A673 (cell line): ENCODE measurements around the gene MYOC. TPM values are rescaled to one million over a fixed set of nuclear protein-coding genes. Genes with fewer than 3 reads are reported as not detected.

ENCODE experiments used
- BruUV-seq: library from RNA; stranded (reverse); fragments of 400-500 nt; replicated peaks from 2 replicates; lab custom pipeline; 2021; lab: Mats Ljungman, UMichigan
- CTCF ChIA-PET: fragments of 300-600 bp; sonication (Branson Sonifier 250); formaldehyde crosslinking; loops from one replicate; lab custom pipeline; 2022; ENCODE audit warnings: antibody characterized with exemption; lab: Charles Lee
- POLR2A ChIA-PET: fragments of 300-600 bp; sonication (Branson Sonifier 250); formaldehyde crosslinking; loops from one replicate; lab custom pipeline; 2022; ENCODE audit warnings: antibody characterized with exemption; ENCODE audit not compliant: low non-redundant PET; lab: Charles Lee
- DNase-seq: peaks from one replicate; pipeline ENCODE4 v3.0.0-alpha.2; 2015; ENCODE audit warnings: low spot score
- H3K27ac ChIP-seq: fragments of 200-600 bp; sonication (generic); 2 replicates; pipeline ENCODE4 v1.5.1; 2016; ENCODE audit warnings: mixed run types, low read depth, mild to moderate bottlenecking, mixed read lengths, antibody characterized with exemption, low read length; ENCODE audit not compliant: poor library complexity, severe bottlenecking
- H3K27me3 ChIP-seq: fragments of 200-600 bp; sonication (generic); replicated peaks from 2 replicates; pipeline ENCODE4 v1.6.1; 2017; ENCODE audit warnings: mixed run types, low read depth, mild to moderate bottlenecking, mixed read lengths, antibody characterized with exemption, low read length; ENCODE audit not compliant: insufficient read depth, poor library complexity
- H3K36me3 ChIP-seq: fragments of 200-600 bp; sonication (generic); 2 replicates; pipeline ENCODE4 v1.6.1; 2016; ENCODE audit warnings: mixed run types, mild to moderate bottlenecking, mixed read lengths, antibody characterized with exemption, low read length; ENCODE audit not compliant: insufficient read depth, poor library complexity, severe bottlenecking
- H3K4me1 ChIP-seq: fragments of 200-600 bp; sonication (generic); 2 replicates; pipeline ENCODE4 v1.6.1; 2017; ENCODE audit warnings: mixed run types, mild to moderate bottlenecking, mixed read lengths, antibody characterized with exemption, low read length; ENCODE audit not compliant: insufficient read depth, poor library complexity, severe bottlenecking
- H3K4me3 ChIP-seq: fragments of 200-600 bp; sonication (generic); 2 replicates; pipeline ENCODE4 v1.5.1; 2016; ENCODE audit warnings: low read depth, mixed run types, mild to moderate bottlenecking, mixed read lengths, low read length; ENCODE audit not compliant: poor library complexity, severe bottlenecking
- H3K9me3 ChIP-seq: fragments of 200-600 bp; sonication (generic); 2 replicates; pipeline ENCODE4 v1.6.1; 2016; ENCODE audit warnings: mixed run types, low read depth, mild to moderate bottlenecking, mixed read lengths, antibody characterized with exemption, low read length; ENCODE audit not compliant: poor library complexity, severe bottlenecking
- EZH2 ChIP-seq: fragments of 200-600 bp; sonication (generic); IDR thresholded peaks from 2 replicates; pipeline ENCODE4 v1.6.1; 2017; ENCODE audit warnings: borderline replicate concordance, low read depth, mild to moderate bottlenecking, mixed read lengths, antibody characterized with exemption, low read length; ENCODE audit not compliant: poor library complexity, severe bottlenecking
- intact Hi-C: fragments of 100-400 bp; cut with micrococcal nuclease; formaldehyde crosslinking; loops from one replicate; pipeline ENCODE4 v1.10.0; 2022; ENCODE audit not compliant: unreplicated experiment
- total RNA-seq: library from RNA; stranded (reverse); gene quantifications from 2 replicates; pipeline ENCODE4 v1.2.3, GENCODE V29; 2021
- TF ChIP-seq, protein P1 (sequence below): fragments of 300-800, 200-600 bp; sonication (generic); conservative IDR thresholded peaks from 2 replicates; pipeline ENCODE4 v1.5.1; 2017; ENCODE audit warnings: low read depth, mild to moderate bottlenecking, antibody characterized with exemption, low read length, moderate library complexity, mixed read lengths

MYOC gene
- total RNA-seq, 1 experiment from 2014 or later, result not detected

DNA sequence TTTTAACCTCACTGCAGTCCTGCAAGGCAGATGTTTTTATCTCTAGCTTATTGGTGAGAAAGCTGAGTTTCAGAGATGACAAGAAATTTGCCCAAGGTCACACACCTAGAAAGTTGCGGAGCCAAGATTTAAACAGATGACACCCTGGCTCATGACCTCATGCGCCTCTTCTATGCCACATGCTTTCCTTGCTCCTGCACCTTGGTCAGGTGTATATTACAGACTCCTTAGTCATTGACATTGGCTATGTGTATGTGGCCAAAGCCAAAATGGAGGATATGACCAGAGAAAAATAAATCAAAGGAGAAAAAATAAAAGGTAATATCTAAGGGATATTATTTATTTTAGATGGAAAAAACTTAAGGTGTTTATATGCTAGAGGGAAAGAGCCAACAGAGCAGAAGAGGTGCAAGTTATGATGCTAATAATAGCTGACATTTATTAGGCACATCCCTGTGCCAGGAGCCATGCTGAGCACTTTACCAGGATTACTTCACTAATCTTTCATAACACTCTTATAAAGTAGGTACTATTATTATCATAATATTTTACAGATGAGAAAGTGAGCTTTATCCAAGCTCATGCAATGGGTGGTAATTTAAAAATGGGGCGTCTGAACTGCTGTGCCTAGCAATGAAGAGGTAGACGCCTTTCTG, 13.8 kb upstream of the MYOC start:
- Histone ChIP-seq H3K4me3 (no peak overlapping the region), H3K36me3 (no peaks in the 10 kb centered on the region), H3K4me1 (no peaks in the 10 kb centered on the region), H3K27ac (no peak overlapping the region), H3K9me3 (no peaks in the 10 kb centered on the region), H3K27me3 (no peaks in the 10 kb centered on the region)
- intact Hi-C loops, result no loop called here
- TF ChIP-seq, protein P1, sequence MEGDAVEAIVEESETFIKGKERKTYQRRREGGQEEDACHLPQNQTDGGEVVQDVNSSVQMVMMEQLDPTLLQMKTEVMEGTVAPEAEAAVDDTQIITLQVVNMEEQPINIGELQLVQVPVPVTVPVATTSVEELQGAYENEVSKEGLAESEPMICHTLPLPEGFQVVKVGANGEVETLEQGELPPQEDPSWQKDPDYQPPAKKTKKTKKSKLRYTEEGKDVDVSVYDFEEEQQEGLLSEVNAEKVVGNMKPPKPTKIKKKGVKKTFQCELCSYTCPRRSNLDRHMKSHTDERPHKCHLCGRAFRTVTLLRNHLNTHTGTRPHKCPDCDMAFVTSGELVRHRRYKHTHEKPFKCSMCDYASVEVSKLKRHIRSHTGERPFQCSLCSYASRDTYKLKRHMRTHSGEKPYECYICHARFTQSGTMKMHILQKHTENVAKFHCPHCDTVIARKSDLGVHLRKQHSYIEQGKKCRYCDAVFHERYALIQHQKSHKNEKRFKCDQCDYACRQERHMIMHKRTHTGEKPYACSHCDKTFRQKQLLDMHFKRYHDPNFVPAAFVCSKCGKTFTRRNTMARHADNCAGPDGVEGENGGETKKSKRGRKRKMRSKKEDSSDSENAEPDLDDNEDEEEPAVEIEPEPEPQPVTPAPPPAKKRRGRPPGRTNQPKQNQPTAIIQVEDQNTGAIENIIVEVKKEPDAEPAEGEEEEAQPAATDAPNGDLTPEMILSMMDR, result no peak
- TF ChIP-seq EZH2, result no peak
- POLR2A ChIA-PET, result no interaction called here
- BruUV-seq, result no TSS peak
- no peak for DNase-seq
- CTCF ChIA-PET, result no interaction called here

GRCh38 chr1:171664976-171665375, 12.5 kb upstream of the MYOC start:
- no peak overlapping the region for H3K27ac ChIP-seq
- TF ChIP-seq, protein P1, result no peak
- no peak for TF ChIP-seq EZH2
- intact Hi-C loops, result no loop called here
- no peaks in the 10 kb centered on the region for H3K4me1 ChIP-seq
- H3K36me3 ChIP-seq, result no peaks in the 10 kb centered on the region
- BruUV-seq, result no TSS peak
- ChIA-PET CTCF (no interaction called here), POLR2A (no interaction called here)
- DNase-seq, result no peak
- H3K4me3 ChIP-seq, result no peak overlapping the region
- no peaks in the 10 kb centered on the region for H3K27me3 ChIP-seq
- H3K9me3 ChIP-seq, result no peaks in the 10 kb centered on the region

- no peaks in the 10 kb centered on the region for H3K9me3 ChIP-seq
- H3K27me3 ChIP-seq, result no peaks in the 10 kb centered on the region
- CTCF ChIA-PET, result no interaction called here
- intact Hi-C loops, result no loop called here
- no peak overlapping the region for H3K27ac ChIP-seq
- no peak for TF ChIP-seq EZH2
- TF ChIP-seq, protein P1, result no peak
- DNase-seq, result no peak
- no peaks in the 10 kb centered on the region for H3K4me1 ChIP-seq
- no TSS peak for BruUV-seq
- POLR2A ChIA-PET, result no interaction called here
- no peak overlapping the region for H3K4me3 ChIP-seq
- H3K36me3 ChIP-seq, result no peaks in the 10 kb centered on the region
Measured at GRCh38 chr1:171663854-171664575, 11.5 kb upstream of the MYOC start.
